Measurements from ENCODE around the gene SYNE2.

Gene SYNE2

GRCh38 chr14:64069634-64070359 is 217.0 kb downstream of the SYNE2 start:
- DNase-seq (ENCODE audit: low read depth, low spot score) = no peak
- ChIA-PET POLR2A (no interaction called here), CTCF (interaction anchor here (1.0 to 1.2 kb wide), 2 partner anchors 13 to 224 kb away, joined by 3 read pairs; partner anchors contain the start of gene ESR2)
- H3K4me3 ChIP-seq (ENCODE audit: low read depth, low read length) = no peak overlapping the region
- no peak for TF ChIP-seq CTCF (IDR thresholded peaks at IDR 0.05; ENCODE audit: insufficient read depth, low read length, missing control alignments)

- ChIA-PET CTCF (interaction anchor here (0.8 to 1.4 kb wide), 2 partner anchors 66 to 221 kb away, joined by 3 read pairs; no protein-coding TSS in a partner anchor), POLR2A (no interaction called here)
- no peak for TF ChIP-seq CTCF (IDR thresholded peaks at IDR 0.05; ENCODE audit: insufficient read depth, low read length, missing control alignments)
- no peak overlapping the region for H3K4me3 ChIP-seq (ENCODE audit: low read depth, low read length)
- no peak for DNase-seq (ENCODE audit: low read depth, low spot score)
These were observed 222.3 kb downstream of the SYNE2 start for GRCh38 chr14:64074961-64075612.

GRCh38 chr14:64075613-64076005 is 222.8 kb downstream of the SYNE2 start:
- ChIA-PET CTCF (interaction anchor here (0.8 to 1.4 kb wide), 2 partner anchors 66 to 220 kb away, joined by 3 read pairs; no protein-coding TSS in a partner anchor), POLR2A (no interaction called here)
- TF ChIP-seq CTCF (IDR thresholded peaks at IDR 0.05; ENCODE audit: insufficient read depth, low read length, missing control alignments) = no peak
- no peak overlapping the region for H3K4me3 ChIP-seq (ENCODE audit: low read depth, low read length)
- DNase-seq (ENCODE audit: low read depth, low spot score) = no peak

- no peak for TF ChIP-seq CTCF (IDR thresholded peaks at IDR 0.05; ENCODE audit: insufficient read depth, low read length, missing control alignments)
- CTCF ChIA-PET = no interaction called here
- no peak for DNase-seq (ENCODE audit: low read depth, low spot score)
- no peak overlapping the region for H3K4me3 ChIP-seq (ENCODE audit: low read depth, low read length)
- POLR2A ChIA-PET = no interaction called here
These were observed 227.6 kb downstream of the SYNE2 start for GRCh38 chr14:64080452-64080851.

- ChIA-PET CTCF (interaction anchor here (1.7 kb wide), 1 partner anchor 214 kb away, joined by 5 read pairs; no protein-coding TSS in a partner anchor), POLR2A (no interaction called here)
- TF ChIP-seq CTCF (IDR thresholded peaks at IDR 0.05; ENCODE audit: insufficient read depth, low read length, missing control alignments) = no peak
- no peak for DNase-seq (ENCODE audit: low read depth, low spot score)
- H3K4me3 ChIP-seq (ENCODE audit: low read depth, low read length) = no peak overlapping the region
These were observed 228.5 kb downstream of the SYNE2 start for GRCh38 chr14:64081174-64081746.

- TF ChIP-seq CTCF (IDR thresholded peaks at IDR 0.05; ENCODE audit: insufficient read depth, low read length, missing control alignments) = no peak
- no peak overlapping the region for H3K4me3 ChIP-seq (ENCODE audit: low read depth, low read length)
- ChIA-PET POLR2A (no interaction called here), CTCF (interaction anchor here (0.9 kb wide), 1 partner anchor 13 kb away, joined by 3 read pairs; no protein-coding TSS in a partner anchor)
- DNase-seq (ENCODE audit: low read depth, low spot score) = no peak
These were observed 230.0 kb downstream of the SYNE2 start for GRCh38 chr14:64082837-64083236.
